Activated T-cell treated with anti-CD3 and anti-CD28 coated beads for 24 hours (primary cell): ENCODE data around the gene LY6G6D.
"Not testable (repeated sequence)": the region's sequence is repeated elsewhere in the genome, so short reads cannot be mapped to it uniquely, and the experiment has no call there.

Experiments
- DNase-seq: peaks from one replicate; pipeline ENCODE4 v3.0.0-alpha.2; 2020; ENCODE audit warnings: low read depth

The LY6G6D gene

DNA sequence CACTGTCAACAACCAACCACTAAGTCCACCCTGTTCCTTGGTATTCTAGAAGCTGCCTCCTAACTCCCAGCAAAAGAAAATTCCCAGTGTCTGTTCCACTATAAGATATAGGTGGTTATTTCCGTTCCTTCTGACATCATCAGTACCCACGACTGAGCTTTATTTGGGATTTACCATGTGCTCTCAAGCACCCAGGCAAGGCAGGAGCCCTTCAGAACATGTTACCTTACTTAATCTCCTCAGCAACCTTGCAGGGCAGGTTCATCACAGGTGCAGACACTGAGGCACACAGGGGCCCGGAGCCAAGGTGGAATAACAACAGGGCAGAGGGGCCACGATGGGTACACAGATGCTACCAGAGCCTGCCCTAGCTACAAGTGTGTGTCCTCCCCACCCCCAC lies 22.8 kb upstream of the LY6G6D start:
- DNase-seq, result no peak

- DNase-seq, result no peak
These were observed 22.3 kb upstream of the LY6G6D start for GRCh38 chr6:31692886-31693285.

GRCh38 chr6:31693535-31693934 lies 21.6 kb upstream of the LY6G6D start:
- DNase-seq, result no peak

DNA sequence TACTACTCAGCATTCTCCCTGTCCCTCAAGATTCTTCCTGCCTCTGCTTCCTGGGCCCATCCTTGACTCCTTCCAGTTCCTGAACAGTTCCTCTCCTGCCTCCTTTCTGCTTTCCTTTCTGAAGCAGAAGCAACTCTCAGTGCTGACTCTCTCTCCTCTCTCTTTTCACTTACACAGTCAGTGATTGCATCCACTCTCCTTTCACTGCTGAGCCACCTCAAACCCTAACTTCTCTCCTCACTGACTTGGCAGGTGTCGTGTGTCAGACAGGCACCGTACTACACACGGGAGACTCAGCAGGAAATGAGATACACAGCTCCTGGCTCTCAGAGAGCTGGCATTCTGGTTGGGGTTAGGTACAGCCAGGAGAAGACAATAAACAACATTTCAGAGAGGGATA lies 17.6 kb upstream of the LY6G6D start:
- DNase-seq, result no peak

DNA sequence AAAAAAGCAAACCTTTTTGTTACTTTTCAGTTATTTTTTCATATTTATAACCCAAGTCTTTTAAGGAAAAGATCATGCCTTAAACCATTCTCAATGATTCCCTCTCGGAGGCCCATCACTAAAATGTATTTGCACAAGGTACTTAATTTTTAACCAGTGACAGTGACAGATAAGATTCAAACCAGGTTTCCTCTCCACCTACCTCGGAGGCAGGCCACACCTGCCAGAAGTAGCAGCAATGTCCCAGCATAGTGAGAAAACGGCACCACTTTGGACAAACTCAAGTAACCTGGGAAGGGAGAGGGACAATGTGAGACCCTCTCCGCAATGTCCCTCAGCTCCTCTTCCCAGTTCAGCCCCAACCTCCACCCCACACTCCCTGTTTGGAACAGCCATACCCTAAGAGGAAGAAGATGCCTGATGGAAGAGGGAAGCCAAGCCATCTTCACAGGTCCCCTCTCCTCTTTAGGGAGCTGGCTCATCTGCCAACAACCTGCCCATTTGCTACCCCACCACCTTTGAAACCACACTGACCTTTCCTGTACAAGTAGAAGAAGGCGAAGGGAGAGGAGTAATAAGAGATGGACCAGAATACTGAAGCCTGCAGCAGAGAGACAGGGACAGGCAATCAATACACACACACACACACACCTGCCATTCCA lies 14.3 kb upstream of the LY6G6D start:
- DNase-seq, result no peak

DNA sequence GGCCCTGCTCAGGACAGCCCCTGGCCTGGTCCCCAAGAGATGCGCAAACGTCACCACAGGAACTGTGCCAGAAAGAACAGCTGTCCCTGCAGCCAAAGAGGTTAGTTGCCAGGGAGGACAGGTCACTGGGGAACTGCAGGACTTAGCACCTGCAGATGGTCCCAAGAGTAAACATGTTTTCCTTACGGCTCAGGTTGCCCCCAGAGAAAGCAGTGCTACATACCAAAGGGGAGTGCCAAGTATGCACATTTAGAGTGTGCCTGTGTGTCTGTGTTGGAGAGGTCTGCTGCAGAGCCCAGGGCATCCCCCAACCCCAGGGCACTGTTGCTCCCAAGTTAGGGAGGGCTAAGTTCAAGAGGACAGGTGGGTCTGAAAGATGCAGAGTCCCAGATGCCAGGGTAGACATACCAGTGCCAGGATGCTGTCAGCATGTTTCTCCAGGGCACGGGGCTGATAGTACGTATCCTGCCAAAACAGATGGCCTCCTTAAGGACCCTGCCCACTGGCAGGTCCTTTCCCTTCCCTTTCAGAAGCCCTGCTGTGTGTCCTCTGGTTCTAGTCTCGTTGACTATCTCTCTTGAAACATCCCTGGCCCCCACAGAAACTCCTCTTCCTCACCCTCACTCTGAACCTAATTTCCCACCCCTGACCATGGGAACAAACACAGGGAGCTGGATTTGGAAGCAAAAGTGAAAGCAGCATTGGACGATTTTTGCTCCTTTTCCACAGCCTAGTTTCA lies 13.3 kb upstream of the LY6G6D start:
- DNase-seq, result no peak

- peak; percentile 18 for DNase-seq
These were observed 12.7 kb upstream of the LY6G6D start for GRCh38 chr6:31702405-31702818.

DNA sequence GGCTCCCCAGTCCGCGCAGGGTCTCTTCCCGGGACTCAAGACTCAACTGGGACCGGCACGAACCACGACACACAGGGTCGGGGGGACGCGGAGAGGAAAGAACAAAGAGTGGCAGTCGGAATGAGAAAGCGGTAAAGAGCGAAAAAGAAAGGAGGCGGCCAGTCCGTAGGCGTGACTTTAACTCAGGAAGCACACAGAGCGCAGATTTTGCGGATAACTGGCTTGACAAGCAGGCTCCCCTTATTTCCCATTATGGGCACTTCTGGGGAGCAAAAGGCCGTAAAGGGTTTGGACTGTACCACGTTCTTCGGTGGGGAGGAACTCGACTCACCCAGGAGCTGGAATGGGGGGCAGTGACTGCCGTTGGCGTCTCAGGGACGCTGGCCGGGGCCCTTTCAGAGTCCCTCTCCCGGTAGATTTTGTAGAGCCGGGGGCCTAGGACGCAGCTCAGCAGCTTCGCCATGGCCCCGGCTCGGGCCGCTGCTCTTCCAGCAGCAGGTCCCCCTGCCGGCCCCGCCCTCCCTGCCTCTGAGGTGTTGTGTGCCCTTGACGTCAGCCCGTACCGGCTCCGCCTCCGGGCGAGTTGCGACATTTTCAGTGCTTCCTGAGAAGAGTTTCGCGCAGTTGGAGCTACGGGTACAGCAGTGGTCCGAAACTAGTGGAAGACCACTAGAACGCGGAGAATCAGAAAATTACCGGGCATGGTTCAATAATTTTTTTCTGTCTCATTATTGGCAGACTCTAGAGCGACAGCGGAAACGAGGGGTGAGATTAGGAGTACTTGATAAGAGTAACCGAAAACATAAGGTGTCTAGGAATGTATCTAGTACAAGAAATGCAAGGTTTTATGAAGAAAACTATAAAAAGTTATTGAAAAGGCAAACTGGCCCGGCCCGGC lies 12.1 kb upstream of the LY6G6D start, which contains the start of gene ABHD16A:
Gene ABHD16A, minus strand, starts transcription at position 506 of the 898 bp plus-strand sequence. Its CDS starts 43 bp downstream, at position 463.
- peak; percentile 96 for DNase-seq

GRCh38 chr6:31705931-31706330 lies 9.2 kb upstream of the LY6G6D start:
- no peak for DNase-seq

GRCh38 chr6:31706599-31706998 lies 8.5 kb upstream of the LY6G6D start, which contains the start of gene LY6G6F:
TSS of gene LY6G6F (plus strand) at chr6:31706866. CDS start at chr6:31706907, 41 bp downstream.
- DNase-seq, result no peak

- no peak for DNase-seq
These were observed 7.4 kb upstream of the LY6G6D start for GRCh38 chr6:31707701-31708100.

GRCh38 chr6:31708224-31708623 lies 6.9 kb upstream of the LY6G6D start:
- no peak for DNase-seq

DNA sequence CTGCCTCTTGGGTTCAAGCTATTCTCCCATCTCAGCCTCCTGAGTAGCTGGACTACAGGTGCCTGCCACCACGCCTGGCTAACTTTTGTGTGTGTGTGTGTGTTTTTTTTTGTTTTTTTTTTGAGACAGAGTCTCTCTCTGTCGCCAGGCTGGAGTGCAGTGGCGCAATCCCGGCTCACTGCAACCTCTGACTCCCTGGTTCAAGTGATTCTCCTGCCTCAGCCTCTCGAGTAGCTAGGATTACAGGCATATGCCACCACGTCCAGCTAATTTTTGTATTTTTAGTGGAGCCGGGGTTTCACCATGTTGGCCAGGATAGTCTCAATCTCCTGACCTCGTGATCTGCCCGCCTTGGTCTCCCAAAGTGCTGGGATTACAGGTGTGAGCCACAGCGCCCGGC lies 6.0 kb upstream of the LY6G6D start:
- DNase-seq, result not testable (repeated sequence)

- no peak for DNase-seq
These were observed 4.5 kb upstream of the LY6G6D start for GRCh38 chr6:31710523-31711219.

DNA sequence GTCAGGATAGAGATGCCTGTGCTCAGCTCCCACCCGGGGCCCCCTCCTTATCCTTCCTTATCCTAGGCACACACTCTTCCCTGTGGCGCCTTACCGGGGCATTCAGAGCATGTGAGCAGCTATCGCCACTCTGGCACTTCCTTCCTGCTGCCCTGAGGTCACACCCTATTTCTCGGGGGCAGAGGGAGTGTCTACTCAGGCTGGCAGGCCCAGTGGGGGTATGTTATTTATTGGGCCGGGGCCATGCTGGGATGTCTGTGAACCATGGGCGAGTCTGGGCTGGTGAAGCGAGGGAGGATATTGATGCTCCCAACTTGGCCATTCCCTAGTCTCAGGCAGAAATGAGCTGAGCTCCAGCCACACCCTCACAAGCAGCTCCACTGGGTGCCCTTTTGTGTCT lies 3.9 kb upstream of the LY6G6D start:
- no peak for DNase-seq

GRCh38 chr6:31712296-31712695 lies 2.9 kb upstream of the LY6G6D start:
- no peak for DNase-seq

DNA sequence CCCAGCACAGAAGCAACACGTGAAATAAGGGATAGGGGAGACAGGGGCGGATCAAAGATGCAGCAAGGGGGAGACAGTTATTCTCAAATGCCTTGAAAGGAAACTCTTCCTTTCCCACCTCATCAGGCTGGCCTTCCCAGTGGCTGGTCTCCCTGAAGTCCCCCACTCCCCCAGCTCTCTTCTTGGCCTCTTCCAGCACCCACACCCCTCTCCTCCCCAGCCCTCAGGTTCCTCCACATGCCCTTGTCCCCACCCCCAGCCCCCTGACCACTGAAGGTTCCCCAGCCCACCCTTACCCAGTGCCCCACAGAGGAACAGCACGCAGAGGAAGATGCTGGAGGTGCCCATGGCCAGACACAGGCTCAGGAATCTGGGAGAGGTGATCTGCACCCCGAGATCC lies 1.7 kb upstream of the LY6G6D start:
- no peak for DNase-seq

GRCh38 chr6:31713991-31714684 lies 1.0 kb upstream of the LY6G6D start:
- no peak for DNase-seq

DNA sequence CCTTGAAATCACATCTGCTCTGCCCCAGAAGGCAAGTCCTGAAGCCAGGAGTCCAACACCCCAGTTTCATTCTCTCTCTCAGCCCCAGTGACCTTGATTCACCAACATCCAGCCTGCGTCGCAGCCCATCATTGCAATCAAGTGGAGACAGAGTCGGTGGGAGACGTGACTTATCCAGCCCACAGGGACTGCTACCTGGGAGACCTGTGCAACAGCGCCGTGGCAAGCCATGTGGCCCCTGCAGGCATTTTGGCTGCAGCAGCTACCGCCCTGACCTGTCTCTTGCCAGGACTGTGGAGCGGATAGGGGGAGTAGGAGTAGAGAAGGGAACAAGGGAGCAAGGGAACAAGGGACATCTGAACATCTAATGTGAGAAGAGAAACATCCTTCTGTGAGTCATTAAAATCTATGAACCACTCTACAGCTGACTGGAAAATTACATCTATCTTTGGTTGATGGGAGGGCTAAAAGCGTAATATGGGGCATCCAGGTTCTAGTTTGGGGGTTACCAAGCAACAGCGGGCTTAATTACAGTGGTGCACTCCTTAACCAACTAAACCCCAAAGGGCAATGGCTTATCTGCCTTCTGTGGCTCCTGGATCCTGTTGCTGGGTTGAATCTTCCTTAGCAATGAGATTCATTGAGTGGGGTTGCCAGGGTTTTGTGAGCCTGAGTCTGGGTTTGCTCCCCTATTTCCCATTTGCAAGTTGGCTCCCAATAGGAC lies 2.5 kb downstream of the LY6G6D start:
- no peak for DNase-seq

DNA sequence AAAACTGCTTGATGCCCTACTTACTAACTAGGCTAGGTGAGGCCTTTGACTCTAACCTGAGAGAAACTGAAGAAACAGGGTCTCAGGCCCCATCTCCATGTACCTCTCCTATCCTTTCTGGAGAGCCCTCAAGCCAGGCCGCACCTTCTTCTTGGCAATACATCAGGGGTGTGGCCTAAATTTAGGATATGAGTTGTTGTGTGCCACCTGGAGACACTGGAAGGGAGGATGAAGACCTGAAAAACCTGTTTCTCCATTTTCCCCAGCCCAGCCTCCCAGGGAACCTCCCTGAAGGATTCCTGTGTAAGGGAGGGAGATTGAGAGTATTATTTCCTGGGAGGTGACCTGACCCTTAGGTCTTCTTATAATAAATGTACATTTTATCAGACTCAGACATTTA lies 3.1 kb downstream of the LY6G6D start:
- no peak for DNase-seq

GRCh38 chr6:31719001-31719400 lies 3.9 kb downstream of the LY6G6D start:
- DNase-seq, result no peak
